SU-DHL-6 (cell line): Measurements from ENCODE around the gene CCDC194.

Source experiments
- H2AFZ ChIP-seq: fragments of 200-600 bp; sonication (generic); 2 replicates; pipeline ENCODE4 v1.6.1; 2014; ENCODE audit warnings: low read depth, mild to moderate bottlenecking, moderate library complexity, mixed read lengths, antibody characterized with exemption, low read length; ENCODE audit not compliant: severe bottlenecking
- H3F3A ChIP-seq: fragments of 200-600 bp; shearing (Covaris generic); 2 replicates; pipeline ENCODE4 v1.6.0; 2016; ENCODE audit warnings: antibody characterized with exemption, mild to moderate bottlenecking; ENCODE audit not compliant: insufficient read depth
- H3K27ac ChIP-seq: fragments of 200-600 bp; sonication (generic); 2 replicates; pipeline ENCODE4 v1.5.1; 2016; ENCODE audit warnings: low read depth, mild to moderate bottlenecking, low read length, moderate library complexity, mixed read lengths
- H3K27me3 ChIP-seq: fragments of 200-600 bp; sonication (generic), shearing (Covaris generic); 2 replicates; pipeline ENCODE4 v1.6.0; 2014; ENCODE audit warnings: mild to moderate bottlenecking, low read length
- H3K36me3 ChIP-seq: fragments of 200-600 bp; sonication (generic); 2 replicates; pipeline ENCODE4 v1.6.1; 2014; ENCODE audit warnings: mild to moderate bottlenecking, low read length, mixed read lengths
- H3K4me2 ChIP-seq: fragments of 300-600, 200-600 bp; shearing (Covaris generic), sonication (generic); 2 replicates; pipeline ENCODE4 v1.6.0; 2014; ENCODE audit warnings: low read length, low read depth, mild to moderate bottlenecking; ENCODE audit not compliant: poor library complexity, severe bottlenecking
- H3K4me3 ChIP-seq: fragments of 200-600 bp; sonication (generic); 2 replicates; pipeline ENCODE4 v1.5.1; 2014; ENCODE audit warnings: antibody characterized with exemption, low read length, mild to moderate bottlenecking, mixed read lengths; ENCODE audit not compliant: insufficient read depth, poor library complexity, severe bottlenecking
- H3K79me2 ChIP-seq: fragments of 200-600 bp; sonication (generic); 2 replicates; pipeline ENCODE4 v1.6.1; 2014; ENCODE audit warnings: mild to moderate bottlenecking, low read length, moderate library complexity; ENCODE audit not compliant: insufficient read depth
- H3K9ac ChIP-seq: fragments of 200-600 bp; sonication (generic); 2 replicates; pipeline ENCODE4 v1.7.0; 2014; ENCODE audit warnings: mild to moderate bottlenecking, low read length
- H3K9me2 ChIP-seq: fragments of 200-600 bp; sonication (generic); replicated peaks from 2 replicates; pipeline ENCODE4 v1.6.1; 2014; ENCODE audit warnings: low read length; ENCODE audit not compliant: insufficient read depth
- H3K9me3 ChIP-seq: fragments of 200-600 bp; sonication (generic); 2 replicates; pipeline ENCODE4 v1.6.1; 2014; ENCODE audit warnings: low read length, mixed read lengths; ENCODE audit not compliant: insufficient read depth
- H4K20me1 ChIP-seq: fragments of 200-600 bp; sonication (generic); 2 replicates; pipeline ENCODE4 v1.6.1; 2014; ENCODE audit warnings: low read depth, mild to moderate bottlenecking, antibody characterized with exemption, low read length, moderate library complexity, mixed read lengths
- CTCF ChIP-seq: fragments of 200-600 bp; sonication (generic); IDR thresholded peaks from one replicate; pipeline ENCODE4 v1.5.1; 2017; ENCODE audit warnings: antibody characterized with exemption, mild to moderate bottlenecking, low read length, moderate library complexity; ENCODE audit not compliant: insufficient read depth, poor library complexity, severe bottlenecking
- EZH2phosphoT487 ChIP-seq: fragments of 200-600 bp; sonication (generic), shearing (Covaris generic); conservative IDR thresholded peaks from 2 replicates; pipeline ENCODE4 v1.6.1; 2018; ENCODE audit warnings: mild to moderate bottlenecking, antibody characterized with exemption, low read length, moderate library complexity, mixed read lengths

The CCDC194 gene

DNA sequence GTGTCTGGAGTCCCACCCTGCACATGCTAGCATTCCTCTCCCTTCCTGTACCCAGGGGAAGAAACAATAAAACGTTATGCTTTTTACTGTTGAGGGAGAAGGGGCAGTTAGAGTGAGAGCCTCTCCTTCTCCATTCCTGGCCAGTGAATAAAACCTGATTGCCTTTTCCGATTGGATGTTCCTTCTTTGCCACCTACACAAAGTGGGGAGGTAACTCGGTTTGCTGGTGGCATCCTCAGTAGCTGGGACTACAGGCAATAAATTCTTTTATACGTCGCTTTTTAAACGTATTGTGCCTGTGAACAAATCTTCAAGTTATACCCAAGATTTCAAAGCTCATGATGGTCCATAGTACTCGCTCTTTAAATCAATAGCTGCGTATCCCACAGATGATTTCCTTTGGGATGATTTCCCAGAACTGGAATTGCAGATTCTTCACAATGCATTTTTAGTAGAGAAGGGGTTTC, 25.2 kb upstream of the CCDC194 start:
- peak overlapping the region; percentile 67 for H3K4me3 ChIP-seq
- peaks cover 7% of the 10 kb centered on the region; the same call in 1 of the 2 replicates for H3F3A ChIP-seq
- peak overlapping the region; percentile 82 for H2AFZ ChIP-seq
- H3K4me2 ChIP-seq = peak overlapping the region; percentile 84
- no peaks in the 10 kb centered on the region for H3K27me3 ChIP-seq
- TF ChIP-seq EZH2phosphoT487 (no peak), CTCF (no peak)
- no peaks in the 10 kb centered on the region for H3K9me2 ChIP-seq
- H3K79me2 ChIP-seq = no peaks in the 10 kb centered on the region
- H3K27ac ChIP-seq = peak overlapping the region; percentile 40
- no peaks in the 10 kb centered on the region for H3K9me3 ChIP-seq
- peak overlapping the region; percentile 70 for H3K9ac ChIP-seq
- H3K36me3 ChIP-seq = no peaks in the 10 kb centered on the region
- H4K20me1 ChIP-seq = no peaks in the 10 kb centered on the region

- Histone ChIP-seq H3K4me2 (peak overlapping the region; percentile 84), H3K9me2 (no peaks in the 10 kb centered on the region), H3K9ac (peak overlapping the region; percentile 70), H3K27ac (peak overlapping the region; percentile 40; the same call in 1 of the 2 replicates), H3K36me3 (no peaks in the 10 kb centered on the region), H4K20me1 (no peaks in the 10 kb centered on the region), H3K4me3 (peak overlapping the region; percentile 67), H3K27me3 (no peaks in the 10 kb centered on the region), H3K9me3 (no peaks in the 10 kb centered on the region), H3F3A (peaks cover 7% of the 10 kb centered on the region; the same call in 1 of the 2 replicates), H3K79me2 (no peaks in the 10 kb centered on the region), H2AFZ (peak overlapping the region; percentile 82)
- TF ChIP-seq EZH2phosphoT487 (no peak), CTCF (no peak)
These were observed 24.7 kb upstream of the CCDC194 start for GRCh38 chr19:17418710-17419109.

DNA sequence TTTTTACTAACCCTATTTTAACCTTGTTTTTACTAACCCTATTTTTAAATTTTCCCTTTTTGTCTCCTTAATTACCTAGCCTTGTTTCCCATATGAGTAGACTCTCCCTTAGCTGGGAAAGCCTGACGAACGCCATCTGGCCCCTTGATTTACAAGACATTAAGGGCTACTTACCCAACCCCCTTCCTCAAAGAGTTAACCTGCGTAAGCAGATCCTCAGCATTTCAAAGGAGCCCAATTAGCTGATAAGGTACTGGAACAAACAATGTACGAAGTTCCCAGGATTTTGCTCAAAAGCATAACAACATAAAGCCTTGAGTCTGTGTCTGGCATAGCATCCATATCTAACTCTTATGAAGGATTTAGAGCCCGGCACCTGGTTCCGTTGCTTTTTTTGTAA, 21.1 kb upstream of the CCDC194 start:
- H3K36me3 ChIP-seq = no peaks in the 10 kb centered on the region
- no peak overlapping the region for H2AFZ ChIP-seq
- H3K27ac ChIP-seq = no peak overlapping the region
- peaks cover 13% of the 10 kb centered on the region; the same call in 1 of the 2 replicates for H3F3A ChIP-seq
- TF ChIP-seq CTCF (no peak), EZH2phosphoT487 (no peak)
- no peaks in the 10 kb centered on the region for H3K27me3 ChIP-seq
- H3K9me3 ChIP-seq = no peaks in the 10 kb centered on the region
- no peaks in the 10 kb centered on the region for H3K9me2 ChIP-seq
- no peak overlapping the region for H3K9ac ChIP-seq
- no peak overlapping the region for H3K4me3 ChIP-seq
- H3K79me2 ChIP-seq = no peaks in the 10 kb centered on the region
- H4K20me1 ChIP-seq = no peaks in the 10 kb centered on the region
- no peak overlapping the region for H3K4me2 ChIP-seq
